Epithelial cell of esophagus (primary cell): Measurements from ENCODE around the gene ZSWIM1.

ENCODE experiments used
- DNase-seq: peaks from one replicate; pipeline ENCODE4 v3.0.0; 2010; ENCODE audit warnings: low read depth
- H3K4me3 ChIP-seq: 2 replicates; pipeline ENCODE4 v1.5.1; 2011; ENCODE audit warnings: mild to moderate bottlenecking, low read length, control low read depth
- CTCF ChIP-seq: IDR thresholded peaks from 2 replicates; pipeline ENCODE4 v1.5.1; 2011; ENCODE audit warnings: low read depth, mild to moderate bottlenecking, low read length, control low read depth, inconsistent platforms; ENCODE audit not compliant: insufficient read depth; ENCODE audit errors: missing control alignments

Gene ZSWIM1

GRCh38 chr20:45888681-45889080 lies 7.7 kb downstream of the ZSWIM1 start:
- H3K4me3 ChIP-seq = no peak overlapping the region
- no peak for TF ChIP-seq CTCF
- DNase-seq = no peak

- peak overlapping the region; percentile 89 for H3K4me3 ChIP-seq
- DNase-seq = peak; percentile 72
- peak; percentile 63 for TF ChIP-seq CTCF
Observed at GRCh38 chr20:45890077-45890984, 9.3 kb downstream of the ZSWIM1 start.

GRCh38 chr20:45890985-45891983 lies 10.3 kb downstream of the ZSWIM1 start, which contains the start of the genes CTSA and NEURL2:
Gene CTSA, plus strand, starts transcription at chr20:45891335. Its CDS starts 234 bp downstream, at chr20:45891569.
Gene NEURL2, minus strand, starts transcription at chr20:45891208. Its CDS starts 217 bp downstream, at chr20:45890991.
- peak within 1 kb of the TSS; percentile 89 for H3K4me3 ChIP-seq
- TF ChIP-seq CTCF = no peak
- DNase-seq = peak; percentile 89

- H3K4me3 ChIP-seq = peak overlapping the region; percentile 89
- DNase-seq = peak; percentile 48
- TF ChIP-seq CTCF = peak; percentile 29
Observed at GRCh38 chr20:45892049-45892825, 11.2 kb downstream of the ZSWIM1 start.

- no peak overlapping the region for H3K4me3 ChIP-seq
- no peak for TF ChIP-seq CTCF
- peak; percentile 74 for DNase-seq
Observed at GRCh38 chr20:45892828-45893500, 11.9 kb downstream of the ZSWIM1 start.
